ENCODE data around the gene FAM222A. TPM values are rescaled to one million over a fixed set of nuclear protein-coding genes. Genes with fewer than 3 reads are reported as not detected.

Gene FAM222A
- total and polyA plus RNA-seq, 2 of the 4 experiments (the other 2 are of a cell fraction), result under 0.01 to 0.32 TPM

DNA sequence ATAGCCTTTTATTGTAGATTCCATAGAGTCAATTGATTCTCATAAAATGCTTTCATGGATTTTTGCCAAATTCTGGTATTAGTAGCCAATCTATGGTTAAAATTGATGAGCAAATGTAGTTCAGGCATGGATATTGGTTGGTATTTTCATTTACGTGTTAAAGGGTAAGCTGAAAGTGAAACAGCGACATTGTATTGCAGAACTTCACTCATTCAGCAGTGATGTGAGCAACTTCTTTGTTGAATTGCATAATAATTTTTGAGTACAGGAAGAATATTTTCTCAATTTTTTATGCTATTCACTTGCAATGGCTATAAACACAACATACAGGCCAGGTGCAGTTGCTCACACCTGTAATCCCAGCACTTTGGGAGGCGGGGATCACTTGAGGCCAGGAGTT lies 24.2 kb upstream of the FAM222A start:
- Histone ChIP-seq H3K79me1 (ENCODE audit: low read depth in 1 of 2, low read length in 2 of 2) (no peaks in the 10 kb centered on the region), H4K8ac (ENCODE audit: low read depth in 2 of 2, low read length in 2 of 2) (no peak overlapping the region), H2AFZ (replicated peaks; ENCODE audit: low read length, poor library complexity) (no peak overlapping the region), H2BK120ac (ENCODE audit: low read depth, low read length) (no peak overlapping the region), H2BK5ac (ENCODE audit: low read depth, low read length, poor library complexity, severe bottlenecking) (no peak overlapping the region), H2BK20ac (ENCODE audit: low read depth, low read length) (no peak overlapping the region), H4K91ac (ENCODE audit: insufficient read depth, low read depth, low read length) (no peak overlapping the region), H3K4ac (ENCODE audit: low read depth, low read length) (no peak overlapping the region), H2AK5ac (ENCODE audit: low read depth, low read length) (no peak overlapping the region), H3K9me1 (ENCODE audit: insufficient read depth, low read length) (no peaks in the 10 kb centered on the region), H2BK15ac (ENCODE audit: low read depth, low read length) (no peak overlapping the region), H3K23ac (ENCODE audit: low read depth, low read length) (no peak overlapping the region), H3K4me3 (ENCODE audit: insufficient read depth, low read depth, low read length) (no peak overlapping the region), H4K20me1 (ENCODE audit: insufficient read depth, low read length) (no peaks in the 10 kb centered on the region), H3K9me3 (ENCODE audit: control insufficient read depth, insufficient read depth, low read length) (no peaks in the 10 kb centered on the region), H4K5ac (ENCODE audit: low read depth, low read length) (no peak overlapping the region), H3K9ac (ENCODE audit: low read depth, low read length) (no peak overlapping the region), H3K18ac (ENCODE audit: low read depth, low read length) (no peak overlapping the region), H3K4me1 (ENCODE audit: control insufficient read depth, insufficient read depth, low read length) (no peaks in the 10 kb centered on the region), H3K27ac (ENCODE audit: insufficient read depth, low read length) (no peak overlapping the region), H3K36me3 (ENCODE audit: control insufficient read depth, insufficient read depth, low read length) (no peaks in the 10 kb centered on the region), H3K56ac (ENCODE audit: extremely low read depth, insufficient read depth, low read length) (no peak overlapping the region), H3K4me2 (ENCODE audit: low read depth, low read length) (no peak overlapping the region), H2AK9ac (replicated peaks; ENCODE audit: low read depth, low read length, poor library complexity) (no peak overlapping the region), H3K27me3 (ENCODE audit: control insufficient read depth, insufficient read depth, low read length) (peaks cover 6% of the 10 kb centered on the region), H3K14ac (replicated peaks; ENCODE audit: low read depth, low read length) (no peak overlapping the region)
- DNase-seq, result no peak
- no TSS peak for BruUV-seq (replicated peaks)
- TF ChIP-seq RAD21 (IDR thresholded peaks at IDR 0.05; ENCODE audit: low read length) (no peak), POLR2A (IDR thresholded peaks at IDR 0.05; ENCODE audit: low read depth, low read length) (no peak), MAFK (IDR thresholded peaks at IDR 0.05; ENCODE audit: low read depth, low read length) (no peak), NFE2L2 (IDR thresholded peaks at IDR 0.05; ENCODE audit: low read depth, low read length) (no peak), FOS (IDR thresholded peaks at IDR 0.05; ENCODE audit: low read depth, low read length) (no peak), CEBPB (IDR thresholded peaks at IDR 0.05; ENCODE audit: low read depth, low read length) (no peak), MAZ (IDR thresholded peaks at IDR 0.05; ENCODE audit: borderline replicate concordance, low read depth, low read length) (no peak), RFX5 (IDR thresholded peaks at IDR 0.05; ENCODE audit: low read depth, low read length) (no peak)
- TF ChIP-seq, protein P1, sequence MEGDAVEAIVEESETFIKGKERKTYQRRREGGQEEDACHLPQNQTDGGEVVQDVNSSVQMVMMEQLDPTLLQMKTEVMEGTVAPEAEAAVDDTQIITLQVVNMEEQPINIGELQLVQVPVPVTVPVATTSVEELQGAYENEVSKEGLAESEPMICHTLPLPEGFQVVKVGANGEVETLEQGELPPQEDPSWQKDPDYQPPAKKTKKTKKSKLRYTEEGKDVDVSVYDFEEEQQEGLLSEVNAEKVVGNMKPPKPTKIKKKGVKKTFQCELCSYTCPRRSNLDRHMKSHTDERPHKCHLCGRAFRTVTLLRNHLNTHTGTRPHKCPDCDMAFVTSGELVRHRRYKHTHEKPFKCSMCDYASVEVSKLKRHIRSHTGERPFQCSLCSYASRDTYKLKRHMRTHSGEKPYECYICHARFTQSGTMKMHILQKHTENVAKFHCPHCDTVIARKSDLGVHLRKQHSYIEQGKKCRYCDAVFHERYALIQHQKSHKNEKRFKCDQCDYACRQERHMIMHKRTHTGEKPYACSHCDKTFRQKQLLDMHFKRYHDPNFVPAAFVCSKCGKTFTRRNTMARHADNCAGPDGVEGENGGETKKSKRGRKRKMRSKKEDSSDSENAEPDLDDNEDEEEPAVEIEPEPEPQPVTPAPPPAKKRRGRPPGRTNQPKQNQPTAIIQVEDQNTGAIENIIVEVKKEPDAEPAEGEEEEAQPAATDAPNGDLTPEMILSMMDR (conservative IDR thresholded peaks at IDR 0.05; ENCODE audit: low read depth, low read length), result no peak
- 100% methylated on average over 1 of the region's 3 CpGs; no CpG with 5 or more reads in 1 of the 2 experiments for WGBS, 2 experiments (ENCODE audit: extremely low coverage in 2 of 2, insufficient read length in 1 of 2)
- ChIA-PET POLR2A (ENCODE audit: unreplicated experiment) (no interaction called here), CTCF (interaction anchor here (0.7 kb wide), 1 partner anchor 60 kb away, joined by 4 read pairs; no protein-coding TSS in a partner anchor)
- in situ Hi-C loops (cut with MboI; ENCODE audit: low sequenced_read_pairs), result no loop called here
- dilution Hi-C loops (cut with HindIII; ENCODE audit: low sequenced_read_pairs, unreplicated experiment), result no loop called here
- no peak for ATAC-seq (ENCODE audit: low read depth)
- intact Hi-C loops (cut with micrococcal nuclease), result no loop called here
